Lower leg skin (tissue), 4 donors: ENCODE results near the gene TUBD1. TPM values are rescaled to one million over a fixed set of nuclear protein-coding genes. Genes with fewer than 3 reads are reported as not detected.
"Not testable (repeated sequence)": the region's sequence is repeated elsewhere in the genome, so short reads cannot be mapped to it uniquely, and the experiment has no call there.

Source experiments
- DNase-seq, 2 donors: peaks; one replicate each; pipeline ENCODE4 v3.0.0-alpha.2; 2019; ENCODE audit warnings: low spot score in 2 of 2
- H3K4me3 ChIP-seq: fragments of 200-600 bp; sonication (generic); 2 replicates; pipeline ENCODE4 v1.5.1; 2017; ENCODE audit warnings: mild to moderate bottlenecking, low read depth; ENCODE audit not compliant: poor library complexity, severe bottlenecking
- CTCF ChIP-seq, 3 donors: fragments of 450-650 bp; IDR thresholded peaks; one replicate each; pipeline ENCODE4 v1.5.1; 2016; ENCODE audit warnings: antibody characterized with exemption in 3 of 3, mild to moderate bottlenecking in 3 of 3, moderate library complexity in 2 of 3
- POLR2A ChIP-seq, 2 donors: fragments of 450-650 bp; IDR thresholded peaks; one replicate each; pipeline ENCODE4 v1.6.1; 2016 to 2017; ENCODE audit warnings: antibody characterized with exemption in 2 of 2, mild to moderate bottlenecking in 1 of 2, moderate library complexity in 1 of 2
- WGBS, 2 donors: methylation state at CpG; one replicate each; pipeline ENCODE4 v1.1.5; 2018; 5-methylcytosine and 5-hydroxymethylcytosine counted together
- intact Hi-C: fragments of 100-400 bp; cut with DNase I; formaldehyde crosslinking; loops from one replicate; pipeline ENCODE4 v1.15.0; 2023; ENCODE audit warnings: low total_unique reads
- total RNA-seq, 4 donors: library from RNA; depleted of rRNA; stranded (reverse); fragments of >200 nt; gene quantifications; one replicate each; pipeline ENCODE4 v1.1.0, GENCODE V29; 2016

The TUBD1 gene
- total RNA-seq, 4 donors from 2014 or later, result 8.2 to 22.5 (median 13.2) TPM

GRCh38 chr17:59837308-59838051, 55.3 kb downstream of the TUBD1 start:
- intact Hi-C loops, result no loop called here
- TF ChIP-seq CTCF (IDR thresholded peaks at IDR 0.05) (no peak), POLR2A (IDR thresholded peaks at IDR 0.05) (peak in 1 of 2 donors; percentile 79)
- WGBS, 2 donors, result 0 to 1% methylated on average over 8 of the region's 8 CpGs
- peak; percentile 81 to 90 for DNase-seq
- no peak overlapping the region for H3K4me3 ChIP-seq

- TF ChIP-seq POLR2A (IDR thresholded peaks at IDR 0.05), result no peak
- TF ChIP-seq CTCF (IDR thresholded peaks at IDR 0.05), result no peak
- H3K4me3 ChIP-seq, result no peak overlapping the region
- WGBS, 2 donors, result 49 to 54% methylated on average over 4 of the region's 4 CpGs
- intact Hi-C loops, result no loop called here
- no peak for DNase-seq
These were observed 59.8 kb downstream of the TUBD1 start for GRCh38 chr17:59832883-59833379.

GRCh38 chr17:59830846-59831486, 61.8 kb downstream of the TUBD1 start:
- WGBS, 2 donors, result 75 to 86% methylated on average over 1 of the region's 1 CpG
- intact Hi-C loops, result no loop called here
- TF ChIP-seq POLR2A (IDR thresholded peaks at IDR 0.05), result no peak
- no peak for TF ChIP-seq CTCF (IDR thresholded peaks at IDR 0.05)
- no peak overlapping the region for H3K4me3 ChIP-seq
- DNase-seq, result peak in 1 of 2 donors; percentile 60

DNA sequence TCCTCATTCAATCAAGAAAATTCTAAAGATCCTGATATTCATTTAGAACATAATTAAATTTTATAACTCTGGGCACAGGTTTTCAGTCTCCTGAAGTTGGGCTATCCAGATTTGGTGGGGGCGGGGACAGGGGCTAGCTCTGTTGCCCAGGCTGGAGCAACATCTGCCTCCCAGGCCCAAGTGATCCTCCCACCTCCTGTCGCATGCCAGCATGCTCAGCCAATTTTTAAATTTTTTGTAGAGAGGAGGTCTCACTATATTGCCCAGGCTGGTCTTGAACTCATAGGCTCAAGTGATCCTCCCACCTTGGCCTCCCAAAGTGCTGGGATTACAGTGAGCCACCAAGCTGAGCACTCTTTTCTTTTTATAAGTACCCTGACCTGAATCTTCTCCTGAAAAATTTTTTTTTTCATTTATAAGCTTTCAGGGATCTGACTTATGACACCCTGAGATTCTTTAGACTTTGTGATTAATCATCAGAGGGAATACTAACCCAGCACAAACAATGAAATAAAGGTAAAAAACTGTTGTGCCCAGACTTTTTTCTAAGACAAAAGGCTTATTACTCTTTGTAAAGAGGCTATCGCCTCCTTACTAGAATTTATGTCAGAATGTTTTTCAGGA, 62.6 kb downstream of the TUBD1 start:
- TF ChIP-seq POLR2A (IDR thresholded peaks at IDR 0.05) (no peak), CTCF (IDR thresholded peaks at IDR 0.05) (no peak)
- H3K4me3 ChIP-seq, result no peak overlapping the region
- WGBS, 2 donors, result 61 to 67% methylated on average over 3 of the region's 3 CpGs
- intact Hi-C loops, result no loop called here
- peak in 1 of 2 donors; percentile 83 for DNase-seq

DNA sequence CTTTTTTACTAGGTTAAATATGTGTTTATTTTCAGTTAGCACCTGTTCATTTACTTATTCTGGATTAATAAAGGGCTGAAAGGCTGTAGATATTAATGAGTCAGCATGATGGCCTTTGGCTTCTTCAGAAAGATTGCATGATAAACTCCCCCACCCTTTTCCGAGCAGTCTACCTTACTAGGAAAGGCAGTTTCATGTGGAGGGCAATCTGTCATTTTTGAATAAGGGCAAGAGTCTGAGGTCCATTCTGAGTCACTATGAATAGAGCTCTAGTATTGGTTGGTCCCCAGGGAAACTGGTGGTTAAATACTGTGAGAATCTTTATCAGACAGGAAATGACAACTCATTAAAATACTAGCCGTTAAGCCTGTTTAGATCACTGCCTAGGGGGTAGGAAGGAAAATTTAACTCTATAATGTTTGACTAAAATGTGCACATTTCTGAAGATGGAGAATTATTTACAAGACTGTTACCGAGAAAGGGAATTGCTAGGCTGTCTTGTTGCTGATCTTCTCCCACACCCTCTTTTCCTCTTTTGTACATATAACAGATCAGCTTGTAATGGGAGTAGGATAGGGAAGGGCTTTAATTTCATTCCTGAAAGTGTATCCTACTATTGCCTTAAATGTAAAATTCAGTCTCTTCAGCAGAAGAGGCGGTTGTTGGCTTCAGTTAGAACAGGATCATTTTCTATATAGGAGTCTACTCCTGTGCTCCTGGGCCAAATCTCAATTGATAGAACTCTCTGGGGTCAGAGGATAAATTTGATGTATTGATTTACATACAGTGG, 63.3 kb downstream of the TUBD1 start:
- intact Hi-C loops, result no loop called here
- TF ChIP-seq CTCF (IDR thresholded peaks at IDR 0.05) (no peak), POLR2A (IDR thresholded peaks at IDR 0.05) (no peak)
- no peak overlapping the region for H3K4me3 ChIP-seq
- WGBS, 2 donors, result 7 to 9% methylated on average over 4 of the region's 4 CpGs
- DNase-seq, result no peak

DNA sequence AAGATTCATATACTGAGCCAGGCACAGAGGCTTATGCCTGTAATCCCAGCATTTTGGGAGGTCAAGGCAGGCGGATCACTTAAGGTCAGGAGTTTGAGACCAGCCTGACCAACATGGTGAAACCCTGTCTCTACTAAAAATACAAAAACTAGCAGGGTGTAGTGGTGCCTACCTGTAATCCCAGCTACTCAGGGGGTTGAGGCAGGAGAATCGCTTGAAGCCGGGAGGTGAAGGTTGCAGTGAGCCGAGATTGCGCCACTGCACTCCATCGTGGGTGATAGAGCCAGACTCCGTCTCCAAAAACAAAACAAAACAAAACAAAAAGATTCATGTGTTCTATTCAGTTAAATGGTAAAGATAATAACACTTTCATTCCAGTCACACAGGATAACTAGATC, 63.9 kb downstream of the TUBD1 start:
- H3K4me3 ChIP-seq, intact Hi-C loops: not testable (repeated sequence)
- peak in 1 of 2 donors; percentile 72 for DNase-seq

More for the DNA sequence above, 63.9 kb downstream of the TUBD1 start:
- WGBS, 2 donors, result 35 to 37% methylated on average over 7 of the region's 7 CpGs
